ENCODE measurements around the gene RNF20. TPM values are rescaled to one million over a fixed set of nuclear protein-coding genes. Genes with fewer than 3 reads are reported as not detected.

The RNF20 gene
- total and polyA plus RNA-seq, 2 of the 4 experiments (the other 2 are of a cell fraction) = 13.7 to 21.3 TPM

DNA sequence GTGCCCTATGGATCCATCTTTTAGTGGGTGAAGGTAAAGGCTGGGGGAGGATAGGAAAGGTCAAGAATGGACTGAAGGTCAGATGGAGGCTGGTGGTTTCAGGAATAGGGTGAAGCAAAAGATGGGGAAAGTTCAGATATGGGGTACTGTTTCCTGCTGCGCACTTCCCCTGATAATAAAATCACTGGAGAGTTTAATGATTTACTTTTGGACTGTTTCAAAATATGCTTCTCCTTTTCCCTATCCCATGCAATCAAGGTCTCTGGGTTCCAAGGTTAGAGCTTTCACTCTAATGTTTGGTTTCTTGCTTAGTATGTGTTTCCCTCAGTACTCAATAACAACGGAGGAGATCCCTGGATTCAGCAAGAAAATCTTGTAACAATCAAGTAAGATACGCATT lies 71.9 kb downstream of the RNF20 start:
- intact Hi-C loops (cut with micrococcal nuclease) = no loop called here
- Histone ChIP-seq H3K4me2 (ENCODE audit: low read depth, low read length) (no peak overlapping the region), H3K79me1 (ENCODE audit: low read depth in 1 of 2, low read length in 2 of 2) (no peaks in the 10 kb centered on the region), H3K4me1 (ENCODE audit: control insufficient read depth, insufficient read depth, low read length) (no peaks in the 10 kb centered on the region), H3K14ac (replicated peaks; ENCODE audit: low read depth, low read length) (no peak overlapping the region), H3K56ac (ENCODE audit: extremely low read depth, insufficient read depth, low read length) (no peak overlapping the region), H2BK15ac (ENCODE audit: low read depth, low read length) (no peak overlapping the region), H2AK5ac (ENCODE audit: low read depth, low read length) (no peak overlapping the region), H4K91ac (ENCODE audit: insufficient read depth, low read depth, low read length) (no peak overlapping the region), H2BK20ac (ENCODE audit: low read depth, low read length) (no peak overlapping the region), H4K5ac (ENCODE audit: low read depth, low read length) (no peak overlapping the region), H4K8ac (ENCODE audit: low read depth in 2 of 2, low read length in 2 of 2) (no peak overlapping the region), H3K9me1 (ENCODE audit: insufficient read depth, low read length) (no peaks in the 10 kb centered on the region), H3K36me3 (ENCODE audit: control insufficient read depth, insufficient read depth, low read length) (no peaks in the 10 kb centered on the region), H4K20me1 (ENCODE audit: insufficient read depth, low read length) (no peaks in the 10 kb centered on the region), H3K9ac (ENCODE audit: low read depth, low read length) (no peak overlapping the region), H3K23ac (ENCODE audit: low read depth, low read length) (no peak overlapping the region), H3K27ac (ENCODE audit: insufficient read depth, low read length) (no peak overlapping the region), H3K9me3 (ENCODE audit: control insufficient read depth, insufficient read depth, low read length) (no peaks in the 10 kb centered on the region), H2BK5ac (ENCODE audit: low read depth, low read length, poor library complexity, severe bottlenecking) (no peak overlapping the region), H2BK120ac (ENCODE audit: low read depth, low read length) (no peak overlapping the region), H3K27me3 (ENCODE audit: control insufficient read depth, insufficient read depth, low read length) (peaks cover 5% of the 10 kb centered on the region; the same call in 1 of the 2 replicates), H2AFZ (replicated peaks; ENCODE audit: low read length, poor library complexity) (no peak overlapping the region), H2AK9ac (replicated peaks; ENCODE audit: low read depth, low read length, poor library complexity) (no peak overlapping the region), H3K18ac (ENCODE audit: low read depth, low read length) (no peak overlapping the region), H3K4me3 (ENCODE audit: insufficient read depth, low read depth, low read length) (no peak overlapping the region), H3K4ac (ENCODE audit: low read depth, low read length) (no peak overlapping the region)
- TF ChIP-seq RAD21 (IDR thresholded peaks at IDR 0.05; ENCODE audit: low read length) = no peak
- TF ChIP-seq CHD1 (IDR thresholded peaks at IDR 0.05; ENCODE audit: low read depth, low read length) = no peak
- TF ChIP-seq, protein P1, sequence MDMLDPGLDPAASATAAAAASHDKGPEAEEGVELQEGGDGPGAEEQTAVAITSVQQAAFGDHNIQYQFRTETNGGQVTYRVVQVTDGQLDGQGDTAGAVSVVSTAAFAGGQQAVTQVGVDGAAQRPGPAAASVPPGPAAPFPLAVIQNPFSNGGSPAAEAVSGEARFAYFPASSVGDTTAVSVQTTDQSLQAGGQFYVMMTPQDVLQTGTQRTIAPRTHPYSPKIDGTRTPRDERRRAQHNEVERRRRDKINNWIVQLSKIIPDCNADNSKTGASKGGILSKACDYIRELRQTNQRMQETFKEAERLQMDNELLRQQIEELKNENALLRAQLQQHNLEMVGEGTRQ (IDR thresholded peaks at IDR 0.05; ENCODE audit: low read depth, low read length) = no peak
- no peak for TF ChIP-seq BHLHE40 (IDR thresholded peaks at IDR 0.05; ENCODE audit: low read depth, low read length)
- TF ChIP-seq RCOR1 (IDR thresholded peaks at IDR 0.05; ENCODE audit: insufficient replicate concordance, low read length) = no peak
- TF ChIP-seq, protein P2, sequence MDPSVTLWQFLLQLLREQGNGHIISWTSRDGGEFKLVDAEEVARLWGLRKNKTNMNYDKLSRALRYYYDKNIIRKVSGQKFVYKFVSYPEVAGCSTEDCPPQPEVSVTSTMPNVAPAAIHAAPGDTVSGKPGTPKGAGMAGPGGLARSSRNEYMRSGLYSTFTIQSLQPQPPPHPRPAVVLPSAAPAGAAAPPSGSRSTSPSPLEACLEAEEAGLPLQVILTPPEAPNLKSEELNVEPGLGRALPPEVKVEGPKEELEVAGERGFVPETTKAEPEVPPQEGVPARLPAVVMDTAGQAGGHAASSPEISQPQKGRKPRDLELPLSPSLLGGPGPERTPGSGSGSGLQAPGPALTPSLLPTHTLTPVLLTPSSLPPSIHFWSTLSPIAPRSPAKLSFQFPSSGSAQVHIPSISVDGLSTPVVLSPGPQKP (IDR thresholded peaks at IDR 0.05; ENCODE audit: borderline replicate concordance, low read depth, low read length) = no peak
- no peak for TF ChIP-seq SMC3 (IDR thresholded peaks at IDR 0.05; ENCODE audit: low read depth, low read length)
- no peak for TF ChIP-seq NFE2L2 (IDR thresholded peaks at IDR 0.05; ENCODE audit: low read depth, low read length)
- no peak for TF ChIP-seq RFX5 (IDR thresholded peaks at IDR 0.05; ENCODE audit: low read depth, low read length)
- TF ChIP-seq CEBPB (IDR thresholded peaks at IDR 0.05; ENCODE audit: low read depth, low read length) = no peak
- TF ChIP-seq MAFK (IDR thresholded peaks at IDR 0.05; ENCODE audit: low read depth, low read length) = no peak
- no peak for TF ChIP-seq FOS (IDR thresholded peaks at IDR 0.05; ENCODE audit: low read depth, low read length)
- no peak for TF ChIP-seq MXI1 (IDR thresholded peaks at IDR 0.05; ENCODE audit: borderline replicate concordance, low read depth, low read length)
- TF ChIP-seq POLR2A (IDR thresholded peaks at IDR 0.05; ENCODE audit: low read depth, low read length) = no peak
- TF ChIP-seq MAZ (IDR thresholded peaks at IDR 0.05; ENCODE audit: borderline replicate concordance, low read depth, low read length) = no peak
- BruUV-seq (replicated peaks) = no TSS peak
- DNase-seq (no peak), ATAC-seq (ENCODE audit: low read depth) (no peak)
- dilution Hi-C loops (cut with HindIII; ENCODE audit: low sequenced_read_pairs, unreplicated experiment) = no loop called here
- POLR2A ChIA-PET (ENCODE audit: unreplicated experiment) = no interaction called here
- in situ Hi-C loops (cut with MboI; ENCODE audit: low sequenced_read_pairs) = no loop called here
- no CpG with 5 or more reads among the region's 3 CpGs for WGBS, 2 experiments (ENCODE audit: extremely low coverage in 2 of 2, insufficient read length in 1 of 2)
- CTCF ChIA-PET = no interaction called here

All from IMR-90 (cell line).